WERI-Rb-1 (cell line): ENCODE data around the gene KRTAP10-10.
"Not testable (repeated sequence)": the region's sequence is repeated elsewhere in the genome, so short reads cannot be mapped to it uniquely, and the experiment has no call there.

Experiments used
- DNase-seq: peaks from one replicate; pipeline ENCODE4 v3.0.0-alpha.2; 2020
- H3K27ac ChIP-seq: fragments of 250-450 bp; sonication (Bioruptor Pico); 2 replicates; pipeline ENCODE4 v1.5.1; 2020; ENCODE audit warnings: mild to moderate bottlenecking, moderate library complexity
- H3K27me3 ChIP-seq: fragments of 250-450 bp; sonication (Bioruptor Pico); 2 replicates; pipeline ENCODE4 v1.5.1; 2021; ENCODE audit warnings: mild to moderate bottlenecking, low read depth, moderate library complexity; ENCODE audit not compliant: insufficient read depth, severe bottlenecking
- H3K36me3 ChIP-seq: fragments of 250-450 bp; sonication (Bioruptor Pico); 2 replicates; pipeline ENCODE4 v1.5.1; 2020; ENCODE audit warnings: mild to moderate bottlenecking, moderate library complexity
- H3K4me3 ChIP-seq: 2 replicates; pipeline ENCODE4 v1.5.1; 2011; ENCODE audit warnings: low read depth, mild to moderate bottlenecking, control low read depth, low read length
- H3K9me3 ChIP-seq: fragments of 250-450 bp; sonication (Bioruptor Pico); 2 replicates; pipeline ENCODE4 v1.5.1; 2021; ENCODE audit warnings: mild to moderate bottlenecking, moderate library complexity; ENCODE audit not compliant: severe bottlenecking
- CTCF ChIP-seq: IDR thresholded peaks from 2 replicates; pipeline ENCODE4 v1.5.1; 2011; ENCODE audit warnings: low read depth, mild to moderate bottlenecking, control low read depth, inconsistent platforms, low read length

KRTAP10-10 gene

GRCh38 chr21:44598061-44598460, 39.1 kb upstream of the KRTAP10-10 start:
- Histone ChIP-seq H3K27me3 (no peaks in the 10 kb centered on the region), H3K36me3 (no peaks in the 10 kb centered on the region), H3K27ac (0 out of 2 replicates have a peak overlapping the region, but pooled peaks have one; percentile 1), H3K9me3 (peaks cover 4% of the 10 kb centered on the region), H3K4me3 (no peak overlapping the region)
- no peak for TF ChIP-seq CTCF
- no peak for DNase-seq

- Histone ChIP-seq H3K36me3 (no peaks in the 10 kb centered on the region), H3K4me3 (no peak overlapping the region), H3K9me3 (peaks cover 10% of the 10 kb centered on the region), H3K27me3 (no peaks in the 10 kb centered on the region), H3K27ac (no peak overlapping the region)
- no peak for DNase-seq
- no peak for TF ChIP-seq CTCF
These were observed 37.7 kb upstream of the KRTAP10-10 start for GRCh38 chr21:44599264-44600029.

- H3K36me3 ChIP-seq, H3K4me3 ChIP-seq, H3K27me3 ChIP-seq, H3K27ac ChIP-seq, DNase-seq: not testable (repeated sequence)
- H3K9me3 ChIP-seq, result peaks cover 13% of the 10 kb centered on the region
These were observed 36.8 kb upstream of the KRTAP10-10 start, which contains the start of gene KRTAP10-7 for GRCh38 chr21:44600118-44600978. Gene KRTAP10-7 (plus strand): TSS chr21:44600597. CDS start chr21:44600622, 25 bp downstream.

GRCh38 chr21:44601091-44601490, 36.1 kb upstream of the KRTAP10-10 start:
- H3K27ac ChIP-seq, H3K36me3 ChIP-seq, DNase-seq, H3K4me3 ChIP-seq, H3K27me3 ChIP-seq: not testable (repeated sequence)
- peaks cover 13% of the 10 kb centered on the region for H3K9me3 ChIP-seq

- Histone ChIP-seq H3K36me3 (no peaks in the 10 kb centered on the region), H3K4me3 (no peak overlapping the region), H3K27me3 (no peaks in the 10 kb centered on the region), H3K27ac (no peak overlapping the region), H3K9me3 (peaks cover 13% of the 10 kb centered on the region)
- DNase-seq, result peak; percentile 38
- TF ChIP-seq CTCF, result no peak
These were observed 35.3 kb upstream of the KRTAP10-10 start for GRCh38 chr21:44601596-44602462.

GRCh38 chr21:44602463-44602850, 34.7 kb upstream of the KRTAP10-10 start:
- Histone ChIP-seq H3K9me3 (peaks cover 13% of the 10 kb centered on the region), H3K4me3 (no peak overlapping the region), H3K27me3 (no peaks in the 10 kb centered on the region), H3K36me3 (no peaks in the 10 kb centered on the region), H3K27ac (no peak overlapping the region)
- no peak for DNase-seq
- TF ChIP-seq CTCF, result no peak
